GM12891 (cell line): ENCODE data around the gene COTL1.
A peak's percentile ranks its signal among the peaks of the same experiment; 100 is the strongest.

ENCODE experiments used
- DNase-seq: peaks from one replicate; pipeline ENCODE4 v3.0.0; 2011; ENCODE audit warnings: low spot score; ENCODE audit not compliant: insufficient read length
- FAIRE-seq: peaks from 2 replicates; lab custom pipeline; 2011; peaks lifted over from hg19 to GRCh38; lab: Jason Lieb, UNC
- PAX5 ChIP-seq: IDR thresholded peaks from 2 replicates; pipeline ENCODE4 v1.6.1; 2011; ENCODE audit warnings: low read length, moderate library complexity, mild to moderate bottlenecking; ENCODE audit not compliant: insufficient read depth, severe bottlenecking
- POLR2A ChIP-seq: IDR thresholded peaks from 2 replicates; pipeline ENCODE4 v1.6.1; 2011; ENCODE audit warnings: low read depth, low read length, control low read depth
- POLR2AphosphoS5 ChIP-seq: IDR thresholded peaks from 2 replicates; pipeline ENCODE4 v1.6.1; 2011; ENCODE audit warnings: low read depth, low read length, control low read depth
- POU2F2 ChIP-seq: IDR thresholded peaks from 2 replicates; pipeline ENCODE4 v1.6.1; 2011; ENCODE audit warnings: low read depth, mild to moderate bottlenecking, control low read depth, low read length, moderate library complexity
- SPI1 ChIP-seq: IDR thresholded peaks from 2 replicates; pipeline ENCODE4 v1.6.1; 2011; ENCODE audit warnings: low read depth, low read length, control low read depth
- TAF1 ChIP-seq: IDR thresholded peaks from 2 replicates; pipeline ENCODE4 v1.6.1; 2011; ENCODE audit warnings: low read depth, low read length, control low read depth

COTL1 gene

DNA sequence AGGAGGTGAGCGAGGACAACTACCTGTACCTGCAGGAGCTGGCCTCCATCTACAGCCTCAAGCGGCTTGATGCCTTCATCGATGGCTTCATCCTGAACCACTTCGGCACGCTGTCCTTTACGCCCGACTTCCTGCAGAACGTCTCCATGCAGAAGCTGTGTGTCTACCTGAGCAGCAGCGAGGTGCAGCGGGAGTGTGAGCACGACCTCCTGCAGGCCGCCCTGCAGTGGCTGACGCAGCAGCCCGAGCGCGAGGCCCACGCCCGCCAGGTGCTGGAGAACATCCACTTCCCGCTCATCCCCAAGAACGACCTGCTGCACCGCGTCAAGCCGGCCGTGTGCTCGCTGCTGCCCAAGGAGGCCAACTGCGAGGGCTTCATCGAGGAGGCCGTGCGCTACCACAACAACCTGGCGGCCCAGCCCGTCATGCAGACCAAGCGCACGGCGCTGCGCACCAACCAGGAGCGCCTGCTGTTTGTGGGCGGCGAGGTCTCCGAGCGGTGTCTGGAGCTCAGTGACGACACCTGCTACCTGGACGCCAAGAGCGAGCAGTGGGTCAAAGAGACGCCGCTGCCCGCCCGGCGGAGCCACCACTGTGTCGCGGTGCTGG lies 39.5 kb upstream of the COTL1 start:
- TF ChIP-seq TAF1 (no peak), POLR2A (no peak), POU2F2 (no peak), POLR2AphosphoS5 (no peak), PAX5 (no peak), SPI1 (no peak)
- DNase-seq (no peak), FAIRE-seq (no peak)

GRCh38 chr16:84656649-84657048 lies 38.8 kb upstream of the COTL1 start:
- DNase-seq: no peak
- no peak for TF ChIP-seq POLR2AphosphoS5
- no peak for TF ChIP-seq POU2F2
- TF ChIP-seq PAX5: no peak
- TF ChIP-seq SPI1: no peak
- TF ChIP-seq TAF1: no peak
- TF ChIP-seq POLR2A: no peak
- FAIRE-seq: no peak

GRCh38 chr16:84654998-84655397 lies 37.1 kb upstream of the COTL1 start:
- TF ChIP-seq POLR2A (no peak), POU2F2 (no peak), PAX5 (no peak), SPI1 (no peak), TAF1 (no peak), POLR2AphosphoS5 (no peak)
- FAIRE-seq (no peak), DNase-seq (no peak)

DNA sequence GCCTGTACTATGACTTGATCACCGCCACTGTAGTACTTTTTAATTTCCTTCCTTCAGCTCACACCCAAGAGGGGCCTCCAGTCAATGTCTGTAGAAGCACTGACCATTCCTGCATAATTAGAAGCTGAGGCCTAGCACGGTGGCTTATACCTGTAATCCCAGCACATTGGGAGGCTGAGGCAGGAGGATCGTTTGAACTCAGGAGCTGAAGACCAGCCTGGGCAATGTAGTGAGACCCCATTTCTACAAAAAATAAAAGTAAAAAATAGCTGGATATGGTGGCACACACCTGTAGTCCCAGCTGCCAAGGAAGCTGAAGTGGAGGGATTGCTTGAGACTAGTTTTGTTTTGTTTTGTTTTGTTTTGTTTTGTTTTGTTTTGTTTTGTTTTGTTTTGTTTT lies 36.4 kb upstream of the COTL1 start:
- FAIRE-seq: no peak
- no peak for DNase-seq
- TF ChIP-seq SPI1 (no peak), TAF1 (no peak)

- DNase-seq (no peak), FAIRE-seq (no peak)
- TF ChIP-seq POU2F2 (no peak), POLR2A (no peak), TAF1 (no peak), SPI1 (no peak), PAX5 (no peak), POLR2AphosphoS5 (no peak)
Observed at GRCh38 chr16:84652566-84652965, 34.7 kb upstream of the COTL1 start.

DNA sequence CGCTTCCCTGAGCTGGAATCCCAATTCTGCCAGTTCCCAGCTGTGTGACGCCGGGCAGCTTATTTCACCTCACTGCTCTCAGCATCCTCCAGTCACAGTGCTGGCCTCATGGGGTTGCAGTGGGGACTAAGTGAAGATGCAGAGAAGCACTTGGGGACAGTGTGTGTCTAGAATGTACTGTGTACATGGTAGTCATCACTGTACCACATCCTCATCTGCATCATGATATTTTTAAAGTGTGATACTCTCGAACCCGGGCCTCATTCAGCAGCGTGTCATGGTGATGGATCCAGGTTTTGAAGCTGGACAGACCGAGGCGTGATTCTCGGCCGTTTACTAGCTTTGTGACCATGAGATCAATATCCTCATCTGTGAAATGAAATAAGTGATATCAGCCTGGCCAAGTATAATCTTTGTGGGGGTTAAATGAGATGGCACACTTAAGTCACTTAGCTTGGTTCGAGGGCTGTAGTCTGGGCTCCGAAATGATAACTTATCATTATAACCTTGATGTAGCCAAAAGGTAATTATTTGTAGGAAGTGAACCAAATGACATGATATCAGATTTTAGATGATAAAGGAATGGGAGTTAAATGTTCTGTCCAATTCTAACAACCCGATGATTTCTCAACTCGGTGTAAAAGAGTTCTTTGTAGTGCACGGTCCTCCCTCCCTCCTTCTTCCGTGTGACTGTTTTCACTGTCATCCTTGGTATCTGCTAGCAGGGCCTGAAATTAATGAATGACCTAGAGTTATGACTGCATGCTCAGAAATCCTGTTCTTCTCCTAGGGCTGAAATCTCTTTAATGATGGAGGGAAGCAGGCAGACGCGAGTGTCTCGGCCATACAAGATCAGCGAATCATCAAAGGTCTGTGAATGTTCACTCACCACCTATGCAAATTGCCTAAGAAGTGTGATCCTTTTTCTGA lies 32.4 kb upstream of the COTL1 start:
- peak; percentile 79 for FAIRE-seq
- TF ChIP-seq POU2F2 (no peak), SPI1 (no peak), PAX5 (no peak), TAF1 (no peak), POLR2A (no peak), POLR2AphosphoS5 (no peak)
- no peak for DNase-seq

DNA sequence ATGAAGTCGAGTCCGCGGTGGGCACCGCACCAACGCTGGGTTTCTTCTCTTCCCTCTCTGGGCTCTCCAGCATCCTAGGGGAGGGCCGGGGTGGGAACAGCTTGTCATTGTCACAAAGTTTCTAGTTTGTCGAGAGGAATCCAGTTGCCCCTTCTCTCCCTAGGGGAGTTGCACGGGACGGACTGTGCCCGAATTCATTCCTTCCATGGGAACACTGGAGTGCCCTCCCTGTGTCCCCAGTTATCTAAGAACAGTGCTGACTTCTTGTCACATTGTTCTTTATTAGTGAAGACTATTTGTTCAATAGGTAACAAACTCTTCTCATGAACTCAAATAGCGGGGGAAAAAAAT lies 31.6 kb upstream of the COTL1 start:
- FAIRE-seq (no peak), DNase-seq (no peak)
- no peak for TF ChIP-seq POLR2A
- TF ChIP-seq PAX5: no peak
- no peak for TF ChIP-seq TAF1
- TF ChIP-seq SPI1: no peak
- TF ChIP-seq POLR2AphosphoS5: no peak
- no peak for TF ChIP-seq POU2F2

DNA sequence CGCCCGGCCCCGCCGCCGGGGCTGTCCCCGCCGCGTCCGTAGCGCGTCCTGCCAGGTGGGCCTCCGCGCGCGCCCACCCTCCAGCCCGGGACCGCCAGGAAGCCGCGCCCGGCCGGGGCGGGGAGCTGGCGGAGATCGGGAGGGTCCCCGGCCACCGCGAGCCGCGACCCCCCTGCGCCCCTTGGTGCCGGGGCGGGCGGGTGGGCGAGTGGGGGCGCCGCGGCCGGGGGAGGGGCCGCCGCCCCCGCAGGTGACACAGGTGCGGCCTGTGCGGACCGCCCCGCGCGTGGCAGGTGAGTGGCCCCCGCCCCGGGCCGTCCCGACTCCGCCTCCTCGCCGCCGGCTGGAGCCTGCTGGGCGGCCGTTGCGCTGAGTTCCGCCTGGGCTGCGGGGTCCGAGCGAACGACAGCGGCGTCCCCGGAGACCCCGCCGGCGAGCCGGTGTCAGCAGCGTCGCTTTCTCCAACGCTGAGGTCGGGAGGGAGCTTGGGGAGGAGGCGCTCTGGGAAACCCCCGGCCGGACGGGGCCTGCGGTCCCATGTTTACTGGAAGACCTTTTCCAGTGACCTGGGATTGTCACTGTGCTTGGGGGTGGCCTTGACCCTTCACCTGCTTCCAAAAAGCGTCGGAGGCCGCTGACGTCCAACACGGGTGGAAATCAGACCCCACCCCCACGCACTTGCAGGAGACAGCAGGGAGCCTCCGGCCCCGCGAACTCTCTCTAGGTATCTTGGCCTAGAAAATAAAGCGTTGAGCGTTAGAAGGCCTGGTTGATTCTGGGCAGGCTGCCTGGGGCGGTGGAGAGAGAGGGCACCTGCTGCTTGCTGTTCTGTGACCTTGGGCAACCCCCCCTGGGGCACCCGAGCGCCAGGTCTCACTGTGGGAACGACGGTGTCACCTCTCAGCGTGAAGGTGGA lies 31.0 kb upstream of the COTL1 start:
- DNase-seq (peak; percentile 80), FAIRE-seq (peak; percentile 74)
- peak; percentile 15; the same call in 1 of the 2 replicates for TF ChIP-seq POLR2AphosphoS5
- TF ChIP-seq POLR2A: no peak
- no peak for TF ChIP-seq PAX5
- TF ChIP-seq SPI1: no peak
- TF ChIP-seq POU2F2: no peak
- TF ChIP-seq TAF1: 0 out of 2 replicates have a peak, but pooled peaks have one; percentile 14

- peak; percentile 80 for FAIRE-seq
- peak; percentile 96 for DNase-seq
- no peak for TF ChIP-seq POU2F2
- no peak for TF ChIP-seq PAX5
- no peak for TF ChIP-seq POLR2A
- no peak for TF ChIP-seq TAF1
- no peak for TF ChIP-seq SPI1
- TF ChIP-seq POLR2AphosphoS5: no peak
Observed at GRCh38 chr16:84647828-84648594, 30.1 kb upstream of the COTL1 start, which contains the start of gene KLHL36. Gene KLHL36, plus strand, starts transcription at chr16:84648511. Its CDS starts 2,357 bp downstream, at chr16:84650868.
